ENCODE results near the gene CIDEB.

CIDEB gene

GRCh38 chr14:24291446-24292117 is 16.2 kb downstream of the CIDEB start:
- no peak overlapping the region for H3K27ac ChIP-seq
- in situ Hi-C loops (cut with HindIII; ENCODE audit: low pct_ligation_motif_present, low sequenced_read_pairs): loop anchor here (10.0 kb wide), 1 partner anchor 47 kb away; the partner anchor contains the start of gene TINF2
- TF ChIP-seq CTCF (IDR thresholded peaks at IDR 0.05; ENCODE audit: low read depth, low read length, missing control alignments): no peak
- peaks cover 11% of the 10 kb centered on the region for H3K36me3 ChIP-seq (replicated peaks)
- no peak overlapping the region for H3K4me3 ChIP-seq (ENCODE audit: low read depth, low read length)
- no peaks in the 10 kb centered on the region for H3K27me3 ChIP-seq (replicated peaks)
- DNase-seq: no peak

GRCh38 chr14:24290746-24291145 is 17.0 kb downstream of the CIDEB start:
- H3K27ac ChIP-seq: no peak overlapping the region
- in situ Hi-C loops (cut with HindIII; ENCODE audit: low pct_ligation_motif_present, low sequenced_read_pairs): loop anchor here (10.0 kb wide), 1 partner anchor 46 kb away; the partner anchor contains the start of gene TINF2
- H3K27me3 ChIP-seq (replicated peaks): no peaks in the 10 kb centered on the region
- H3K36me3 ChIP-seq (replicated peaks): peaks cover 7% of the 10 kb centered on the region
- H3K4me3 ChIP-seq (ENCODE audit: low read depth, low read length): no peak overlapping the region
- no peak for DNase-seq
- TF ChIP-seq CTCF (IDR thresholded peaks at IDR 0.05; ENCODE audit: low read depth, low read length, missing control alignments): no peak

- TF ChIP-seq CTCF (IDR thresholded peaks at IDR 0.05; ENCODE audit: low read depth, low read length, missing control alignments): no peak
- no peak for DNase-seq
- H3K27me3 ChIP-seq (replicated peaks): no peaks in the 10 kb centered on the region
- no peak overlapping the region for H3K27ac ChIP-seq
- peaks cover 5% of the 10 kb centered on the region for H3K36me3 ChIP-seq (replicated peaks)
- no peak overlapping the region for H3K4me3 ChIP-seq (ENCODE audit: low read depth, low read length)
- in situ Hi-C loops (cut with HindIII; ENCODE audit: low pct_ligation_motif_present, low sequenced_read_pairs): loop anchor here (10.0 kb wide), 1 partner anchor 45 kb away; the partner anchor contains the start of gene TINF2
These were observed 18.0 kb downstream of the CIDEB start for GRCh38 chr14:24289649-24290280.

- Histone ChIP-seq H3K4me3 (ENCODE audit: low read depth, low read length) (no peak overlapping the region), H3K36me3 (replicated peaks) (peaks cover 5% of the 10 kb centered on the region), H3K27ac (no peak overlapping the region), H3K27me3 (replicated peaks) (no peaks in the 10 kb centered on the region)
- DNase-seq: no peak
- in situ Hi-C loops (cut with HindIII; ENCODE audit: low pct_ligation_motif_present, low sequenced_read_pairs): no loop called here
- TF ChIP-seq CTCF (IDR thresholded peaks at IDR 0.05; ENCODE audit: low read depth, low read length, missing control alignments): no peak
These were observed 20.8 kb downstream of the CIDEB start for GRCh38 chr14:24286996-24287395.

GRCh38 chr14:24285351-24285750 is 22.4 kb downstream of the CIDEB start:
- H3K36me3 ChIP-seq (replicated peaks): peaks cover 5% of the 10 kb centered on the region
- H3K27ac ChIP-seq: no peak overlapping the region
- DNase-seq: no peak
- TF ChIP-seq CTCF (IDR thresholded peaks at IDR 0.05; ENCODE audit: low read depth, low read length, missing control alignments): no peak
- in situ Hi-C loops (cut with HindIII; ENCODE audit: low pct_ligation_motif_present, low sequenced_read_pairs): no loop called here
- H3K4me3 ChIP-seq (ENCODE audit: low read depth, low read length): no peak overlapping the region
- no peaks in the 10 kb centered on the region for H3K27me3 ChIP-seq (replicated peaks)
